H1 (cell line): ENCODE data around the gene FSCN2.

Experiments used
- KDM5A ChIP-seq: fragments of 200-600 bp; IDR thresholded peaks from 2 replicates; pipeline ENCODE4 v1.7.1; 2012; ENCODE audit warnings: mild to moderate bottlenecking, low read length, inconsistent platforms, mixed read lengths
- RFX5 ChIP-seq: IDR thresholded peaks from 2 replicates; pipeline ENCODE4 v1.6.1; 2011; ENCODE audit warnings: low read depth, low read length, improper control_type of control experiment, borderline replicate concordance
- SIRT6 ChIP-seq: IDR thresholded peaks from one replicate; pipeline ENCODE4 v1.7.1; 2012; ENCODE audit warnings: low read length, inconsistent platforms
- TF ChIP-seq, protein P1 (sequence below), 3 experiments: IDR thresholded peaks; 1 replicate in 2 of 3; 2 replicates in 1 of 3; pipeline versions ENCODE4 v1.5.1 to v1.6.1; 2011; ENCODE audit warnings: low read length in 3 of 3, mild to moderate bottlenecking in 3 of 3, inconsistent platforms in 2 of 3, low read depth in 1 of 3, moderate library complexity in 1 of 3; ENCODE audit not compliant: insufficient read depth in 1 of 3; ENCODE audit errors: control extremely low read depth in 1 of 3

- TF ChIP-seq KDM5A (no peak), RFX5 (no peak), SIRT6 (no peak)
- TF ChIP-seq, protein P1, sequence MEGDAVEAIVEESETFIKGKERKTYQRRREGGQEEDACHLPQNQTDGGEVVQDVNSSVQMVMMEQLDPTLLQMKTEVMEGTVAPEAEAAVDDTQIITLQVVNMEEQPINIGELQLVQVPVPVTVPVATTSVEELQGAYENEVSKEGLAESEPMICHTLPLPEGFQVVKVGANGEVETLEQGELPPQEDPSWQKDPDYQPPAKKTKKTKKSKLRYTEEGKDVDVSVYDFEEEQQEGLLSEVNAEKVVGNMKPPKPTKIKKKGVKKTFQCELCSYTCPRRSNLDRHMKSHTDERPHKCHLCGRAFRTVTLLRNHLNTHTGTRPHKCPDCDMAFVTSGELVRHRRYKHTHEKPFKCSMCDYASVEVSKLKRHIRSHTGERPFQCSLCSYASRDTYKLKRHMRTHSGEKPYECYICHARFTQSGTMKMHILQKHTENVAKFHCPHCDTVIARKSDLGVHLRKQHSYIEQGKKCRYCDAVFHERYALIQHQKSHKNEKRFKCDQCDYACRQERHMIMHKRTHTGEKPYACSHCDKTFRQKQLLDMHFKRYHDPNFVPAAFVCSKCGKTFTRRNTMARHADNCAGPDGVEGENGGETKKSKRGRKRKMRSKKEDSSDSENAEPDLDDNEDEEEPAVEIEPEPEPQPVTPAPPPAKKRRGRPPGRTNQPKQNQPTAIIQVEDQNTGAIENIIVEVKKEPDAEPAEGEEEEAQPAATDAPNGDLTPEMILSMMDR (IDR thresholded peaks at IDR 0.05; ENCODE audit: control extremely low read depth in 1 of 3, insufficient read depth in 1 of 3, low read depth in 1 of 3, low read length in 3 of 3): no peak
Measured at GRCh38 chr17:81552244-81553017, 24.3 kb downstream of the FSCN2 start, which contains the start of gene FAAP100.
